ENCODE results near the gene ATF3. TPM values are rescaled to one million over a fixed set of nuclear protein-coding genes. Genes with fewer than 3 reads are reported as not detected.

ATF3 gene
- total RNA-seq, 1 experiment from 2014 or later, result 43.2 TPM

DNA sequence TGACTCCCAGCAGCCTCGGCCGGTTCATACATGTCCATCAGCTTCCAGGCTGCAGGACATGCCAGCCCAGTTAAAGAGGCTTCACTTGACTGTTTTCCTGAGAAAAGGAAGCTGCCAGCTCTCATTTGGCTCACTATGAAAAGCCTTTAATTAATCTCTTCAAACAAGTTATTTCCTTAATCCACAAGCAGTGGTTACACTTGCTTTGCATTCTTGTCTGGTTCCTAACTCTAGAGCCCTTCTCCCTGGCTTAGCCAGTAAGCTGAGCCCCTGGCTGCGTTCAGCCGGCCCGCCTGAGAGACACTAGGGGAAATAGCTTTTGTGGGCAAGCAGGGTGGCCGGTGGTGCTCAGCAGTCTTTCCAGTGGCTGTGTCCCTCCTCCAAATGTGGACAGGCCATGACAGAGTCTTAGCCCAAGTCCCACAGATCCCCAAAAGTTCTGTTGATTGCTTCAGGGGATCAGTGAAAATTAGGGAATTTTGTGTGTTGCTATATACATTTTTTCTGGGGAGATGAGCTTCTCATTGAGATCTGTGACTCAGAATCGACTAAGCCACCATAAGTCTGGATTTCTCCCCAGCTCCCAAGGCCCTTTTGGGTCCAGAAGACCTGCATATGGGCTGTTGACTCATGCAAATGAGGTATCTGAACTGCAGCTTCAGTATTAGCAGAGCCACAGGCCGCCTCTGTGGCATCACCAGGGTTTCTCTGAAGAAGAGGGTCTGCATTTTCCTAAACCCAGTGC lies 10.1 kb downstream of the ATF3 start:
- DNase-seq (ENCODE audit: low read depth, low spot score), result no peak
- no peaks in the 10 kb centered on the region for H3K4me1 ChIP-seq (ENCODE audit: control insufficient read depth in 1 of 2, insufficient read depth in 2 of 2, low read length in 2 of 2)
- intact Hi-C loops (cut with micrococcal nuclease), result no loop called here
- TF ChIP-seq RAD21 (IDR thresholded peaks at IDR 0.05; ENCODE audit: low read depth) (no peak), SP1 (IDR thresholded peaks at IDR 0.05; ENCODE audit: low read depth) (no peak), JUND (IDR thresholded peaks at IDR 0.05) (no peak), EZH2 (IDR thresholded peaks at IDR 0.05) (no peak), ZNF274 (IDR thresholded peaks at IDR 0.05; ENCODE audit: low read depth, low read length) (no peak), SRF (IDR thresholded peaks at IDR 0.05; ENCODE audit: low read depth) (no peak), TCF7L2 (IDR thresholded peaks at IDR 0.05; ENCODE audit: borderline replicate concordance, extremely low read depth, insufficient read depth, insufficient read length) (no peak), POLR2A (IDR thresholded peaks at IDR 0.05; ENCODE audit: borderline replicate concordance, extremely low read depth, insufficient read depth, insufficient read length) (no peak), EGR1 (IDR thresholded peaks at IDR 0.05; ENCODE audit: low read depth) (no peak), ZFX (IDR thresholded peaks at IDR 0.05) (no peak), ELF1 (IDR thresholded peaks at IDR 0.05; ENCODE audit: borderline replicate concordance, low read depth) (no peak), SIN3A (IDR thresholded peaks at IDR 0.05; ENCODE audit: low read depth) (no peak), CEBPB (IDR thresholded peaks at IDR 0.05; ENCODE audit: low read depth) (no peak)
- TF ChIP-seq, protein P1, sequence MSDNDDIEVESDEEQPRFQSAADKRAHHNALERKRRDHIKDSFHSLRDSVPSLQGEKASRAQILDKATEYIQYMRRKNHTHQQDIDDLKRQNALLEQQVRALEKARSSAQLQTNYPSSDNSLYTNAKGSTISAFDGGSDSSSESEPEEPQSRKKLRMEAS (IDR thresholded peaks at IDR 0.05), result no peak
- TF ChIP-seq, protein P2, sequence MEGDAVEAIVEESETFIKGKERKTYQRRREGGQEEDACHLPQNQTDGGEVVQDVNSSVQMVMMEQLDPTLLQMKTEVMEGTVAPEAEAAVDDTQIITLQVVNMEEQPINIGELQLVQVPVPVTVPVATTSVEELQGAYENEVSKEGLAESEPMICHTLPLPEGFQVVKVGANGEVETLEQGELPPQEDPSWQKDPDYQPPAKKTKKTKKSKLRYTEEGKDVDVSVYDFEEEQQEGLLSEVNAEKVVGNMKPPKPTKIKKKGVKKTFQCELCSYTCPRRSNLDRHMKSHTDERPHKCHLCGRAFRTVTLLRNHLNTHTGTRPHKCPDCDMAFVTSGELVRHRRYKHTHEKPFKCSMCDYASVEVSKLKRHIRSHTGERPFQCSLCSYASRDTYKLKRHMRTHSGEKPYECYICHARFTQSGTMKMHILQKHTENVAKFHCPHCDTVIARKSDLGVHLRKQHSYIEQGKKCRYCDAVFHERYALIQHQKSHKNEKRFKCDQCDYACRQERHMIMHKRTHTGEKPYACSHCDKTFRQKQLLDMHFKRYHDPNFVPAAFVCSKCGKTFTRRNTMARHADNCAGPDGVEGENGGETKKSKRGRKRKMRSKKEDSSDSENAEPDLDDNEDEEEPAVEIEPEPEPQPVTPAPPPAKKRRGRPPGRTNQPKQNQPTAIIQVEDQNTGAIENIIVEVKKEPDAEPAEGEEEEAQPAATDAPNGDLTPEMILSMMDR (IDR thresholded peaks at IDR 0.05 in 2 of 3, conservative IDR thresholded peaks at IDR 0.05 in 1 of 3; ENCODE audit: borderline replicate concordance in 1 of 3, insufficient read depth in 1 of 3, low read depth in 2 of 3, low read length in 2 of 3), result no peak
- H3K36me3 ChIP-seq (ENCODE audit: control insufficient read depth in 1 of 2, insufficient read depth in 2 of 2, low read length in 2 of 2), result peaks cover 32 to 35% of the 10 kb centered on the region in 2 experiments
- CTCF ChIA-PET, result no interaction called here
- H3K27me3 ChIP-seq (ENCODE audit: insufficient read depth, low read length), result no peaks in the 10 kb centered on the region
- no peaks in the 10 kb centered on the region for H4K20me1 ChIP-seq (ENCODE audit: insufficient read depth)
- H2AFZ ChIP-seq (ENCODE audit: low read depth, low read length, poor library complexity, severe bottlenecking), result no peak overlapping the region
- H3K79me2 ChIP-seq (ENCODE audit: insufficient read depth, low read length), result peaks cover 16% of the 10 kb centered on the region
- RAD21 ChIA-PET (ENCODE audit: low non-redundant PET in 1 of 2, low total read pairs in 2 of 2, uncharacterized antibody in 2 of 2, unreplicated experiment in 2 of 2), result no interaction called here
- H3K27ac ChIP-seq (ENCODE audit: low read depth, low read length), result no peak overlapping the region
- BruUV-seq (replicated peaks), result no TSS peak
- no peak for ATAC-seq
- no peaks in the 10 kb centered on the region for H3K9me3 ChIP-seq (ENCODE audit: control insufficient read depth in 1 of 2, insufficient read depth in 1 of 2, low read depth in 1 of 2, low read length in 2 of 2)
- H3K4me3 ChIP-seq (replicated peaks in 1 of 2; ENCODE audit: low read depth in 1 of 2, low read length in 2 of 2), result no peak overlapping the region
- H3K9ac ChIP-seq (ENCODE audit: low read length), result no peak overlapping the region
- H3K4me2 ChIP-seq (ENCODE audit: low read length), result no peak overlapping the region
- no peaks in the 10 kb centered on the region for H3K9me2 ChIP-seq (ENCODE audit: insufficient read depth)
- POLR2A ChIA-PET, result interaction anchor here (1.5 to 1.9 kb wide), 2 partner anchors 10 to 141 kb away, joined by 3 to 14 read pairs; partner anchors contain the start of gene ATF3
